NK-92 (cell line): ENCODE data around the gene KIF1B.
"Not testable (repeated sequence)": the region's sequence is repeated elsewhere in the genome, so short reads cannot be mapped to it uniquely, and the experiment has no call there.

Experiments used
- DNase-seq: peaks from one replicate; lab custom pipeline; 2025; ENCODE audit not compliant: unreplicated experiment; lab: John Stamatoyannopoulos, UW

KIF1B gene

DNA sequence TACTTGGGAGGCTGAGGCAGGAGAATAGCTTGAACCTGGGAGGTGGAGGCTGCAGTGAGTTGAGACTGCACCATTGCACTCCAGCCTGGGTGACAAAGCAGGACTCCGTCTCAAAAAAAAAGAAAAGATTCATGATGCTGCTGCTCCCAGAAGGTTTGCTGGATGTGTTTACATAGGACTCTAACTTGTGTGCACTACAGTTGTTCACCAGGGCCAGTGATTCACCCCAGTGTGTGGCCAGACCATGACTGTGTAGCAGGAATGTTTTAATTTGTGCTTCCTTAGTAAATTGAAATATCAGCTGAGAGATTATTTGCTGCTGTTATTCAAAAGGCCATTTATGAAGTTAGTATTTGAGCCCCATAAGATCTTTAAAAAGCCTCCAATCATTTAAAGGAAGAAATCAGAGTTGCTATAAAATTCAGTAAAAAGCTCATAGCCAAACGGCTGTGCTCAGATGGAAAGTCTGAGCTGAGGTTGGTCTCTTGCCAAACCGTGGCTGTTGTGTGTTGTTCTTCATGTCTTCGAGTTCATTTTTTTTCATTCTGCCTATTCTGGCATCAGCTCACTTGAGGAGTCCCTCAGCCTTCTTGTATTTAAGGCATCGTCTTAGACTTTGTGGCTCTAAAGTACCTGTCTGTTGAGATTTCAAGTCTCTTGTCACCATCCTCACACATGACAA is 170.4 kb downstream of the KIF1B start:
- no peak for DNase-seq

DNA sequence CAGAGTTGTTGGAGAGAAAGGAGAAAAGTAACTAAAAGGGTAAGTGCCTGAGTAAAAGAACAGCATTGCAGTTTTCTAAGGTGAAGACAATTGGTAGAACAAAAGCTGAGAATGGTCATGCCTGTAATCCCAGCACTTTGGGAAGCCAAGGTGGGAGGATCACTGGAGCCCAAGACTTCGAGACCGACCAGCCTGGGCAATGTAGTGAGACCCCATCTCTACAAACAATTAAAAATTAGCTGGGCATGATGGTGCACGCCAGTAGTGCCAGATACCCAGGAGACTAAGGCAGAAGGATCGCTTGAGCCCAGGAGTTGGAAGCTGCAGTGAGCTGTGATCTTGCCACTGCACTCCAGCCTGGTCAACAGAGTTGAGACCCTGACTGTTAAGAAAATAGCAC is 173.3 kb downstream of the KIF1B start:
- DNase-seq = no peak

DNA sequence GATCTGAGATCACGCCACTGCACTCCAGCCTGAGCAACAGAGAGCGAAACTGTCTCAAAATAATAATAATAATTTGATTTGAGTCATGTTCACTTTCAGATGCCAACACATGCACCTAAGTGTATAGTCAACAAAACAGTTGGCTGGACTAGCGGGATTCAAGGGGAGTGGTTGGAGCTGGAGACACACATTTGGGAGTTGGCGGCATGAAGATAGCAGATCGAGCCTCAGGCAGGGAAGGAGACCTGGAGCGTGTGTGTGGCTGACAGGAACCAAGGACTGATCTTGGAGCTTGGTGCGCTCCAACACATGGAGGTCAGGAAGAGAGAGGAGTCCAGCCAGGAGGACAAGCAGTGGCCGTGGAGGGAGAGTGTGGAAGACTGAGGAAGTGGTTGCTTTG is 173.8 kb downstream of the KIF1B start:
- no peak for DNase-seq

DNA sequence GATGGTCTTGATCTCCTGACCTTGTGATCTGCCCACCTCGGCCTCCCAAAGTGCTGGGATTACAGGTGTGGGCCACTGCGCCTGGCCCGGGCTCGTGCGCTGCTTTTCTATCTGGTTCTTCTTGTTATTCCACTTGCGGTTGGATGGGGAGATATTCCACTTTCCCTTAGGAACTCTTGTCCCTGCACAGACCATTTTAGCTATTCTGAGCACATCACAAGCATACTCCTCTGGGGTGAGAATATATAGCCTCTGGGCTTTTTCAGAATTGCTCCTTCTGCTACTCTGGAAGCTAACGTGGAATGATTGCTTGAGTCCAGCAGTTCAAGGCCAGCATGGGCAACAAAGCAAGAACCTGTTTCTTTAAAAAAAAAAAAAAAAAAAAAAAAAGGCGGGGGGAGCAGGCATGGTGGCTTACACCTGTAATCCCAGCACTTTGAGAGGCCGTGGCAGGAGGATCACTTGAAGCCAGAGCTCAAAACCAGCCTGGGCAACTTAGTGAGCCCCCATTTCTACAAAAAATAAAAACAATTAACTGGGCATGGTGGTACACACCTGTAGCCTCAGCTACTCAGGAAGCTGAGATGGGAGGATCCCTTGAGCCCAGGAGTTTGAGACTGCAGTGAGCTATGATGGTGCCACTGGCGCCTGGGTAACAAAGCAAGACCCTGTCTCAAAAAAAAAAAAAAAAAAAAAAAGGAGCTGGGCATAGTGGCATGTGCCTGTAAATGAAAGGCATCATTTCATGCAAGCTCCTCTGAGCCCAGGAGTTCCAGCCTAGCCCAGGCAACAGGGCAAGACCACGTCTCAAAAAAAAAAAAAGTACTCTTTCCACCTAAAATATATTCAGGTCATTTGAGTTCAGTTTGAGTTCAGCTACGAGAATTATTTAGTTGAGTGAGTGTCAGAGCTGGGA is 176.6 kb downstream of the KIF1B start:
- no peak for DNase-seq

DNA sequence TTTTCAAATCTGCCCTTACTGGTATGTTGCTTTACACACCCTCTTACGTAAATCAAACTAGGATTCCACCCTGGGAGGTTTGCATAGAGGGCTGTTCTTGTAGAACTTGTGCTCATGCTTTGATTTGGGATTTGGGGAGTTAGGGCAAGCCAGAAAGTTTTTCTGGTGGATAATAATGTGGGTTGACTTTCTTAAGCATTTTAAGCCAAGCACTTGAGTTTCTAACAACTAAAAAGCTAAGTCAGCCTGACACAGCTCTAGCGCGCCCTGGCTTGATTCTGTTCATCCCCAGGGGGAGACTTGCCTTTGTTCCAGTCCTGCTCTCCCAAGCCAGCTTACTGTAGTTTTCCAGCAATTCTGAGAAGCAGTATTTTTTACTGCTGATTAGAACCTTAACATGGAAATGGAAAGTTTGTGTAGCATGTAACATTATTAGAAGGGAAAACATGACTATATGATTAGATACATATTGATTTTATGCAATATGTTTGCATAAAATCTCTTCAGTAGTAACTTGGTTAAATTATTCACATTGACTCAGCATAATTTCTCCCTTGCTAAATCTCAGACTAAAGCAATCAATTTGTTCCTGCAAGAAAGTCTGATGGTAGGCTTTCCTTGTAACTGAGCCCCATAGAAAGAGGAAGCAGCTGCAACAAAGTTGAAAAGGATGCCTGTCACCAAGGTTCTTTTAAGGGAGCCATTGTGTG is 177.5 kb downstream of the KIF1B start:
- DNase-seq = no peak

DNA sequence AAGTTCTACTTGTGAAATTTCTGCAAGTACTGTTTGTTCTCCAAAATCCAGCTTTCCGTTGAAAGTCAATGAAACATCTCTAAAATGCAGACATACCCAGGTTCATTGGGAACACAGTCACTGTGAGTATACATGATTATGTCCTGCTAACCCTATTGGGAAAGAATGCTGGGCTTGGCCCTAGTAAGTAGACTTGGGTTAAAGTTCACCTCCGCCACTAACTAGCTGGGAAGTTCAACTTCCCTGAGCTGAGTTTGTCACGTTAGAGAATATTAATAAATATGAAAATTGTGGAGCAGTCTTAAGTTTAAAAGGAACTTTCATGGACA is 178.0 kb downstream of the KIF1B start:
- no peak for DNase-seq

DNA sequence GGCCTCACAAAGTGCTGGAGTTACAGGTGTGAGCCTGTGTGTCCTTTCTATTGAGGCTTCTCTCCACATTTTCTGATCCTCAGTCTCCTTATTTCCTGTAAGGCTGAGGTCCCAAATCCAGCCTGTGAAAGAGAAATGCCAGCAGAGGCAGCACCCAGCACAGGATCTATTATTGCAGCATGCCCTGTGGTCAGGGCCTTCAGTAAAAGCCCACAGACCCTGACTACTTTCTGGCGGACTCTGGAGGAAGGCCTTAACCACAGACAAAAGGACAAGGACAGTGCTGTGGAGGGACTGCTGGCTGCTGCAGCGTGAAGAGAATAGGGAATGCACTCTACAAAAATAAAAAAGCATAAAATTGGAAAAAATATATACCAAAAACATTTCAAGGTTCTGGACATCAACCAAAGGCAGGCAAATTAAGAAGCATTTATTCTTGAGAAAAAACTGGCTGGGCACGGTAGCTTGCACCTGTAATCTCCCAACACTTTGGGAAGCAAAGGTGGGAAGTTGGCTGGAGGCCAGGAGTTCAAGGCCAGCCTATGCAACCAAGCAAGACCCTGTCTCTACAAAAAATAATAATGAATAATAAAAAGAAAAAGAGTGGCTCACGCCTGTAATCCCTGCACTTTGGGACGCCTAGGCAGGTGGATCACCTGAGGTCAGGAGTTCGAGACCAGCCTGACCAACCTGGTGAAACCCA is 179.1 kb downstream of the KIF1B start:
- no peak for DNase-seq

DNA sequence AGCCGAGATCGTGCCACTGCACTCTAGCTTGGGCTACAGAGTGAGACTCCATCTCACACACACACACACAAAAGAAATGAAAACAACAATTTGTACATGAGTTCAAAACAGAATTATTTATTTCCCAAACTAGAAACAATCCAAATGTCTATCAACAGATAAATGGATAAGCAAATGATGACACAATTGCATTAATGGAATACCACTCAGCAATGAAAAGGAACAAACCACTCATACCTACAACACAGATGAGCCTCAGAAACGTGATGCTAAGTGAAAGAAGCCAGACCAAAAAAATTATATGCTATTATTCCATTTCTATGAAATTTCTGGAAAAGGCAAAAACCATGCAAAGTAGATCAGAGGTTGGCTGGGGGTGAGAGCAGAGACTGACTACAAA is 186.5 kb downstream of the KIF1B start:
- DNase-seq = no peak

DNA sequence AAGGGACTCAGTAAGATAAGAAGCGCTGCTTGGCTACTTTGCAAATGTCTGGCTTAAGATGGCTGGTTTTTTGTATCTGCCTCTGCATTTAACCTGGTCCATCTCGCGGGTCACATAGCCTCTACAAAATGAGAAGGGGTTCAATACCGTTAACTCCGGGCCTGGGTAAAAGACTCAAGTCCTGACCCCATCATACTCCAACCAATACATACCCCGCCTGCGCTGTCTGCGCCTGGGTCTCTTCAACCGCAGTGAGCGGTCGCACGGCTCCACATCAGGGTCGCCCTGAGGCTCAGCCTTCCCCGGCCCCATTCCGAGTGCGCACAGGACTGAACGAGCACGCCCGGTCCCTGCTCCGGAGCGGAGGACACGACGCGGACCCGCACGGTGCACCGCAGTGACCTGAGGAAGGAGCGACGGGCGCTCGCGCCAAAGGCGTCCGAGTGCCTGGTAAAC is 187.9 kb downstream of the KIF1B start:
- DNase-seq = no peak

DNA sequence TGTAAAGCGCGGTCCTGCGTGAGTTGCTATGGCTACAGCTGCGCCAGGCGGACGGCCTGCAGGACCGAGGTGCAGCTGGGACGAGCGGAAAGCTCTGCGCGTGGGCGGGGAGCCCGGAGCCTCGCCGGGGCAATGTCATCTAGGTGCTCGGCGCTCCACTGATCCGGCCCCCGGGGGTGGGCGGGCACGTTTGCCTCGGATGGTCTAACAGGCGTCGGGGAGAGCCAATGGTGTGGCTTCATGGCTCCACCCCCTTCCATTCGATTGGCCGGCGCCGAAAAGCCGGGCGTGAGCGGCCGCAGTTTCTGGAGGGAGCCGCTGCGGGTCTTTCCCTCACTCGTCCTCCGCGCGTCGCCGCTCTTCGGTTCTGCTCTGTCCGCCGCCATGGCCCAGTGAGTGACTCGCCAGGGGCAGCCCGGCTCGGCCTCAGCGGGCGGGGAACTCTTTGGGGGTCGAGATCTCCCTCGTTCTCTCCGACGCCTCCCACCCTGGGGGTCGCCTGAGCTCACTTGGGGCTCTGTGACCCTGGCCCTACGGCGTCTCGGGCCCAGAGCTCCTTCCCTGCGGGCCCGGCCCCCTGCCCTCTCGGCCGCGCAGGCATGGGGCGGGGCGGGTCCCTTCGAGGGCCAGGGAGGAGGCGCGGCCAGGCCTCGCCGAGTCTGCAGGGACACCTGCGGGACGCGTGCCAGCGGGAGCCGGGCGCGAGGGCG is 188.5 kb downstream of the KIF1B start, which contains the start of gene PGD:
TSS of gene PGD (plus strand) at position 331 of the 710 bp plus-strand sequence. CDS start at position 385, 54 bp downstream.
- peak; percentile 74 for DNase-seq

DNA sequence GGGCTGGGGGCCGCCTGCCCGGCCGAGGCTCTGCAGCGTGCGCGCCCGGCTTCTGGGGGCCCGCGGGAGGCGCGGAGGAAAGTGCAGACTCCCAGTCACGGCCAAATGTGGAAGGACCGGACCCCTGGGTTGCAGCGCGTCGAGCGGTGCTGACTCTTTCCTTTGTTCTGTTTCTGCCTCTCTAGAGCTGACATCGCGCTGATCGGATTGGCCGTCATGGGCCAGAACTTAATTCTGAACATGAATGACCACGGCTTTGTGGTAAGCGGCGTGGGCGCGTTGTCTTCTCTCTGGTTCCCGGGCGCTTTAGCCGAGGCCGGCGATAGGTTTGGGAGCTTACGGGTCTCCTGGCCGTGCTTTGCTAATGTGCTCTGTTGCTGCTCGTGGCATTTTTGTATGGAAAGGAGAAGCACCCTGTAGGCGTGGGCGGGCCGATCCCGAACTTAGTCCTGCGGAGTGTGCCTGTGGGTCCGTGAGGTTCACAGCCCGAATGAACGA is 189.1 kb downstream of the KIF1B start:
- no peak for DNase-seq

DNA sequence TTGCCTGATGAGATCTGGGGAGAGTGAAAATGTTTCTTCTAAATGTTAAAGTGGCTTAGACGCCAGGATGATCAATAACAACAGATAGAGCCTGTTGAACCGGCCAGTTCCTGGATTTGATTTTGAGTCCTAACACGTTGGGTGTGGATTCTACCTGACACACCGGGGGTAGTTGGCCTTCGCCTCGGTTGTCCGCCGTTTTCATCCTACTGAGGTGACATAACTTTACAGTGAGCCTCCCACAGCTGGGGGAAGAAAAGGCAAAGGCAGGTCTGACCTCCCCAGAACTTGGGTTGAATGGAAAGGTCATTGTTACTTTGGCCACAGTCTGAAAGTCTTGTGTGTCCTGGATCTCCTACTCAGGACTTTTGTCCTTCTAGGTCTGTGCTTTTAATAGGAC is 189.6 kb downstream of the KIF1B start:
- DNase-seq = no peak

DNA sequence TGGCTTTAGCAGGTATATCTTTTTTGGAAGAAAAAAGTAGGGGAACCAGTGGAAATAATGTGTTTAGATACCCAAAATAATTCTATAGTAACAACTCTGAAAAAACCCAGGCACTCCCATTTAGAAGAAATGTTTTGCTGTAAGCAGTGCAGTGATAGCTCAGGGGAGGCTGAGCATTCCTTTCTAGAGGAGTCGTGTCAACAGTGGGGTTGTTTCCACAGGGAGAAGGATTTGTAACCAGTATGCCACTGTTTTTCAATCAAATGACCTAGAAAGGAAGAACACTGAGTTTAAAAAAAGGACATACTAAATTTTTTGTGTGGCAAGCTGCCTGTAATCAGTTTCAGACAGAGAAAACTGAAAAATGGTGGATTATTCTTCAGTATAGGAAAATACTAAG is 190.9 kb downstream of the KIF1B start:
- DNase-seq = no peak

DNA sequence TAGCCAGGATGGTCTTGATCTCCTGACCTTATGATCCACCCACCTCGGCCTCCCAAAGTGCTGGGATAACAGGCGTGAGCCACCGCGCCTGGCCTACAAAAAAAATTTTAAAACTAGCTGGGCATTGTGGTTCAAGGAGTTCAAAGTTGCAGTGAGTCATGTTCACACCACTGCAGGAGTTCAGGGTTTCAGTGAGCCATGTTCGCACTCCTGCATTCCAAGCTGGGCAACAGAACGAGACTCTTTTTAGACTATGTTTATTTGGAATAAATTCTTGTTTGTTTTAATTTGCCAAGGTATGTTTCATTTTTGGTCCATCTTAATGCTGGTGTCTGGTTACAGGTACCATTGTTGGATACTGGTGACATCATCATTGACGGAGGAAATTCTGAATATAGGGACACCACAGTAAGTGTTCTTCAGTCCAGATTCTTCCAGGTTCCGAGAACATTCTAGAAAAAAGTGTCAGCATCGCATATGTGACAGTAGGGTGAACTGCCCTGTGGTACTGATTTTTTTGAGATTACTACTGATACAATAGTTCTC is 192.4 kb downstream of the KIF1B start:
- no peak for DNase-seq

DNA sequence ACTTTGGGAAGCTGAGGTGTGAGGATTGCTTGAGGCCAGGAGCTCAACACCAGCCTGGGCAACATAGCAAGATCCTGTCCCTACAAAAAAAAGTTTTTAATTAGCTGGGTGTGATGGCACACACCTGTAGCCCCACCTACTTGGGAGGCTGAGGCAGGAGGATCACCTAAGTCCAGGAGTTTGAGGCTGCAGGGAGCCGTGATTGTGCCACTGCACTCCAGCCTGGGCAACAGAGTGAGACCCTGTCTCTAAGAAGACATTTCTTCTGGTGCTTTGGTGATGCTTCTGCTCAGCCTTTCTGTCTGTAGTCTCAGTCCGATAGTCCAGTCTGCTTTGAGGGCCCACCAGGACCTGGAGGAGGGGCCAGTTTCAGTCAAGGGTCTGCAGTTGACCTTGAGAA is 196.8 kb downstream of the KIF1B start:
- no peak for DNase-seq

DNA sequence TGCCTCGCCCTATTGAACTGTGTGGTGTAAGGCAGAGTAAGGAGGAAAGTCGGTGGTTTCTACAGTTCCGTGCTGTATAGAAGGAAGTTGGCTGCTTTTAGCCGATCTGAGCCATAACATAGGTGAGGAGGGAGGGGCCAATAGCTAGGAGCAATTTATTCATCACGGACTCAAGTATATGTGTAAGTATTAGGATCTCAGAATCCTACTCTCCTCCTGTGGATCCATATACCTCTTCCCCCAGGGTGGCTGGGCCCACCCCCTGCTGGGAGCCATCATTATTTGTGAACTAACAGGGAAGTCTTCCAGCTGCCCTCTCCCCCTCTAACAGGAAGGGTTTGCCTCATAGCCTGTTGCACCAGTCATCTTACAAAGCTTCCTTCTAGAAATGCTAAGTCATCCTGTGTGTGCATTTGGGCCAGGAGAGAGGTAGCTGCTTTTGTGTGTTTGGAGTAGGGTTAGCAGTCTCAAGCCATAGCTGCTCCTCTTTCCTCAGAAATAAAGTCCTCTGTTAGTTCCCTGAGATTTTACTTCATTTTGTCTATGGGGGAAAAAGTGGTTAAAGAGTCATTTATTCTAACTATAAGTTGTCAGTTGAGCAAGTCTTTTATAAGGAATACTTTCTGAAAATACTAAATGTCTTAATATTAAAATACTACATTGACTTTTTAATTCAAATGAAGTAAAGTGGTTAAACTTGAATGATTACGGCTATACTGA is 205.0 kb downstream of the KIF1B start:
- DNase-seq = no peak

DNA sequence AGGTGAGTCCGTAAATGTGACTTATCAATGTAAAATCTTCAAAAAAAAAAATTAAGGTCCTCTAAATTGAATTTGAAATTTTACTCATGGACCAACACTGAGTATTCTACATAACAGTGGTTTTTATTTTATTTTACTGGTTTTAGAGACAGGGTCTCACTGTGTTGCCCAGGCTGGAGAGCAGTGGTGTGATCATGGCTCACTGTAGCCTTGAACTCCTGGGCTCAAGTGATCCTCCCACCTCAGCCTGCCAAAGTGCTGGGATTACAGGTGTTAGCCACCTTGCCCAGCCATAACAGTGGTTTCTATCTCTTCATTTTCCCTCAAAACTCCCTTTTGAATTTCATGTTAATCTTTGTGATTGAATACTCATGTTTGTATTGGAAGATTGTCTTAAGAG is 205.6 kb downstream of the KIF1B start:
- not testable (repeated sequence) for DNase-seq

DNA sequence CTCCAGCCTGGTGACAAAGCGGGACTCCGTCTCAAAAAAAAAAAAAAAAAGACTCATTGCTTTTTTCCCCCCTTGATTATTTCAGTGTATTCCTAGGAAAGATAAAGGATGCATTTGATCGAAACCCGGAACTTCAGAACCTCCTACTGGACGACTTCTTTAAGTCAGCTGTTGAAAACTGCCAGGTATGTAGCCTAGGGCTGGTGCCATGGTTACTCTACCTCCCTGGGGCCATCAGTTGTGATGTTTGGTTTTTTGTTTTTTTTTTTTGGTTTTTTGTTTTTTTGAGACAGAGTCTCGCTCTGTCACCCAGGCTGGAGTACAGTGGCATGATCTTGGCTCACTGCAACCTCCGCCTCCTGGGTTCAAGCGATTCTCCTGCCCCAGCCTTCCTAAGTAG is 208.4 kb downstream of the KIF1B start:
- DNase-seq = not testable (repeated sequence)

DNA sequence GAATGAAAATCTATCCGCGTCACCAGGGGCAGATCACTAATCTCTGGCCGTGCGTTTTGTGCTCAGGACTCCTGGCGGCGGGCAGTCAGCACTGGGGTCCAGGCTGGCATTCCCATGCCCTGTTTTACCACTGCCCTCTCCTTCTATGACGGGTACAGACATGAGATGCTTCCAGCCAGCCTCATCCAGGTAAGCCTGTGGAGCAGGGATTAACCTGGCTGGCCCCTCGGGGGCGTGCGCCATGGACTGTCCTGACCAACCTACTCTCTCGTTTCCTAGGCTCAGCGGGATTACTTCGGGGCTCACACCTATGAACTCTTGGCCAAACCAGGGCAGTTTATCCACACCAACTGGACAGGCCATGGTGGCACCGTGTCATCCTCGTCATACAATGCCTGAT is 209.0 kb downstream of the KIF1B start:
- no peak for DNase-seq
